ENCODE data around the gene RUSC2. TPM values are rescaled to one million over a fixed set of nuclear protein-coding genes. Genes with fewer than 3 reads are reported as not detected.

The RUSC2 gene
- total and polyA plus RNA-seq, 10 of the 15 experiments (the other 5 are each of a cell fraction or from before 2014, with no cell fraction given), result not detected

GRCh38 chr9:35499701-35500030 is 9.8 kb downstream of the RUSC2 start:
- ChIA-PET POLR2A (no interaction called here), RAD21 (ENCODE audit: unreplicated experiment) (no interaction called here), SMC1A (ENCODE audit: uncharacterized antibody, unreplicated experiment) (no interaction called here), CTCF (no interaction called here)
- Histone ChIP-seq H3K27ac (ENCODE audit: control insufficient read depth, insufficient read depth) (no peak overlapping the region), H3K4me3 (no peak overlapping the region), H3K9me3 (replicated peaks; ENCODE audit: control insufficient read depth, insufficient read depth, low read length) (peaks cover 2% of the 10 kb centered on the region; the same call in 1 of the 3 replicates), H3K36me3 (ENCODE audit: control insufficient read depth in 2 of 2, insufficient read depth in 2 of 2, low read length in 1 of 2) (no peaks in the 10 kb centered on the region), H3K9ac (ENCODE audit: control insufficient read depth, insufficient read depth, low read length) (no peak overlapping the region), H4K20me1 (ENCODE audit: control insufficient read depth, insufficient read depth) (no peaks in the 10 kb centered on the region), H3K4me2 (ENCODE audit: control insufficient read depth, insufficient read depth) (no peak overlapping the region), H3K79me2 (ENCODE audit: control insufficient read depth, insufficient read depth, low read length) (no peaks in the 10 kb centered on the region), H2AFZ (ENCODE audit: control insufficient read depth, low read depth, low read length) (no peak overlapping the region), H3K27me3 (replicated peaks in 1 of 2; ENCODE audit: control insufficient read depth in 2 of 2, insufficient read depth in 2 of 2, low read length in 1 of 2) (no peaks in the 10 kb centered on the region), H3K4me1 (ENCODE audit: control insufficient read depth, insufficient read depth, low read length) (no peaks in the 10 kb centered on the region)
- 0% methylated on average over 2 of the region's 2 CpGs for WGBS (ENCODE audit: insufficient coverage, insufficient replicate concordance, low lambda C conversion rate, missing lambda C conversion rate)
- FAIRE-seq (no peak), ATAC-seq (no peak), DNase-seq (ENCODE audit: low read depth, low spot score) (no peak)
- intact Hi-C loops (cut with micrococcal nuclease; ENCODE audit: unreplicated experiment), result no loop called here
- in situ Hi-C loops (cut with MboI), result no loop called here
- TF ChIP-seq RUNX3 (IDR thresholded peaks at IDR 0.05; ENCODE audit: low read length) (no peak), STAT1 (conservative IDR thresholded peaks at IDR 0.05) (no peak), MYC (IDR thresholded peaks at IDR 0.05; ENCODE audit: insufficient read depth, insufficient read length, insufficient replicate concordance, low read length, severe bottlenecking) (no peak)
- TF ChIP-seq, protein P1, sequence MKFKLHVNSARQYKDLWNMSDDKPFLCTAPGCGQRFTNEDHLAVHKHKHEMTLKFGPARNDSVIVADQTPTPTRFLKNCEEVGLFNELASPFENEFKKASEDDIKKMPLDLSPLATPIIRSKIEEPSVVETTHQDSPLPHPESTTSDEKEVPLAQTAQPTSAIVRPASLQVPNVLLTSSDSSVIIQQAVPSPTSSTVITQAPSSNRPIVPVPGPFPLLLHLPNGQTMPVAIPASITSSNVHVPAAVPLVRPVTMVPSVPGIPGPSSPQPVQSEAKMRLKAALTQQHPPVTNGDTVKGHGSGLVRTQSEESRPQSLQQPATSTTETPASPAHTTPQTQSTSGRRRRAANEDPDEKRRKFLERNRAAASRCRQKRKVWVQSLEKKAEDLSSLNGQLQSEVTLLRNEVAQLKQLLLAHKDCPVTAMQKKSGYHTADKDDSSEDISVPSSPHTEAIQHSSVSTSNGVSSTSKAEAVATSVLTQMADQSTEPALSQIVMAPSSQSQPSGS (IDR thresholded peaks at IDR 0.05; ENCODE audit: low read length), result no peak
- TF ChIP-seq, protein P2, sequence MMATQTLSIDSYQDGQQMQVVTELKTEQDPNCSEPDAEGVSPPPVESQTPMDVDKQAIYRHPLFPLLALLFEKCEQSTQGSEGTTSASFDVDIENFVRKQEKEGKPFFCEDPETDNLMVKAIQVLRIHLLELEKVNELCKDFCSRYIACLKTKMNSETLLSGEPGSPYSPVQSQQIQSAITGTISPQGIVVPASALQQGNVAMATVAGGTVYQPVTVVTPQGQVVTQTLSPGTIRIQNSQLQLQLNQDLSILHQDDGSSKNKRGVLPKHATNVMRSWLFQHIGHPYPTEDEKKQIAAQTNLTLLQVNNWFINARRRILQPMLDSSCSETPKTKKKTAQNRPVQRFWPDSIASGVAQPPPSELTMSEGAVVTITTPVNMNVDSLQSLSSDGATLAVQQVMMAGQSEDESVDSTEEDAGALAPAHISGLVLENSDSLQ (IDR thresholded peaks at IDR 0.05), result no peak
- BruUV-seq (replicated peaks), result no TSS peak
